Progenitor cell of endocrine pancreas (in vitro differentiated cells): ENCODE results near the gene DPCD. TPM values are rescaled to one million over a fixed set of nuclear protein-coding genes. Genes with fewer than 3 reads are reported as not detected.

Source experiments
- DNase-seq: peaks from one replicate; pipeline ENCODE4 v3.0.0; 2021; ENCODE audit warnings: low spot score; ENCODE audit not compliant: unreplicated experiment
- H3K27ac Mint-ChIP-seq: 2 replicates; pipeline ENCODE4 v1.8.0; 2021; ENCODE audit warnings: mild to moderate bottlenecking, moderate library complexity, mixed read lengths
- H3K27me3 Mint-ChIP-seq: 2 replicates; pipeline ENCODE4 v1.8.0; 2021; ENCODE audit warnings: mixed read lengths
- H3K36me3 Mint-ChIP-seq: 2 replicates; pipeline ENCODE4 v1.8.0; 2022; ENCODE audit warnings: mixed read lengths; ENCODE audit not compliant: insufficient read depth
- H3K4me1 Mint-ChIP-seq: 2 replicates; pipeline ENCODE4 v1.8.0; 2021; ENCODE audit warnings: low read depth, mixed read lengths
- H3K4me3 Mint-ChIP-seq: 2 replicates; pipeline ENCODE4 v1.8.0; 2021; ENCODE audit warnings: low read depth, mild to moderate bottlenecking, moderate library complexity, mixed read lengths
- H3K9me3 Mint-ChIP-seq: 2 replicates; pipeline ENCODE4 v1.8.0; 2021; ENCODE audit warnings: low read depth, mixed read lengths
- total RNA-seq: library from RNA; stranded (reverse); gene quantifications from 2 replicates; pipeline ENCODE4 v1.2.1, GENCODE V29; 2021
- TF ChIP-seq, protein P1 (sequence below): fragments of 200-600 bp; sonication (generic); IDR thresholded peaks from one replicate; pipeline ENCODE4 v1.5.0; 2021; ENCODE audit warnings: antibody characterized with exemption, mild to moderate bottlenecking; ENCODE audit not compliant: unreplicated experiment

DPCD gene
- total RNA-seq, 1 donor from 2014 or later, result 27.4 TPM

DNA sequence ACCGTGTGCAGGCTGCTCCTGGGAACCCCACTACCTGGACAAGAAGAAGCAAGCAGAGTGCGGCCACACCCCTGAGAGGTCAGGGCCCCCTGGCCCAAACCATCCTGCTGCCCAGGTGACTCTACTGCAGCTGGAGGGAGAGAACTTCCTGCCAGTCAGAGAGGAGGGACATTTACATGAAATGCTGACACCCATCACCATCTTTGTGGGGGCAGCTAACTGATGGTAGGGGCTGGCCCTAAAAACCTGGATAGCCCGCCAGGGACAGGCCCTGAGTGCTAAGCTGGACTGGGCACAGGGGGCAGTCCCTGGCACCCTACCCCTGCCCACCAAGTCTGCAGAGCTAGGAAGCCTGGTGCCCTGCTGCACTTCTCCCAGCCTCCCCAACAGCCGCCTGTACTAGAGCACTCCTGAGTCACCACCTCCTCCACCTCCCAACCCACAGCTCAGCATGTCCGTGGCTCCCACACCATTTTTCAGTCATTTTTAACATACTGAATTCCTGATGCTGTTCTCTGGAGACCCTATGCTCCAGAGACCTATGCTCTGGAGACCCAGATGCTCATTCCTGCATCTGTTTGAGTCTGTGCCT, 27.5 kb downstream of the DPCD start:
- TF ChIP-seq, protein P1, sequence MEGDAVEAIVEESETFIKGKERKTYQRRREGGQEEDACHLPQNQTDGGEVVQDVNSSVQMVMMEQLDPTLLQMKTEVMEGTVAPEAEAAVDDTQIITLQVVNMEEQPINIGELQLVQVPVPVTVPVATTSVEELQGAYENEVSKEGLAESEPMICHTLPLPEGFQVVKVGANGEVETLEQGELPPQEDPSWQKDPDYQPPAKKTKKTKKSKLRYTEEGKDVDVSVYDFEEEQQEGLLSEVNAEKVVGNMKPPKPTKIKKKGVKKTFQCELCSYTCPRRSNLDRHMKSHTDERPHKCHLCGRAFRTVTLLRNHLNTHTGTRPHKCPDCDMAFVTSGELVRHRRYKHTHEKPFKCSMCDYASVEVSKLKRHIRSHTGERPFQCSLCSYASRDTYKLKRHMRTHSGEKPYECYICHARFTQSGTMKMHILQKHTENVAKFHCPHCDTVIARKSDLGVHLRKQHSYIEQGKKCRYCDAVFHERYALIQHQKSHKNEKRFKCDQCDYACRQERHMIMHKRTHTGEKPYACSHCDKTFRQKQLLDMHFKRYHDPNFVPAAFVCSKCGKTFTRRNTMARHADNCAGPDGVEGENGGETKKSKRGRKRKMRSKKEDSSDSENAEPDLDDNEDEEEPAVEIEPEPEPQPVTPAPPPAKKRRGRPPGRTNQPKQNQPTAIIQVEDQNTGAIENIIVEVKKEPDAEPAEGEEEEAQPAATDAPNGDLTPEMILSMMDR, result no peak
- no peak overlapping the region for H3K27ac Mint-ChIP-seq
- H3K9me3 Mint-ChIP-seq, result no peaks in the 10 kb centered on the region
- no peak overlapping the region for H3K4me3 Mint-ChIP-seq
- no peak for DNase-seq
- H3K36me3 Mint-ChIP-seq, result peaks cover 3% of the 10 kb centered on the region
- no peaks in the 10 kb centered on the region for H3K4me1 Mint-ChIP-seq
- H3K27me3 Mint-ChIP-seq, result no peaks in the 10 kb centered on the region

DNA sequence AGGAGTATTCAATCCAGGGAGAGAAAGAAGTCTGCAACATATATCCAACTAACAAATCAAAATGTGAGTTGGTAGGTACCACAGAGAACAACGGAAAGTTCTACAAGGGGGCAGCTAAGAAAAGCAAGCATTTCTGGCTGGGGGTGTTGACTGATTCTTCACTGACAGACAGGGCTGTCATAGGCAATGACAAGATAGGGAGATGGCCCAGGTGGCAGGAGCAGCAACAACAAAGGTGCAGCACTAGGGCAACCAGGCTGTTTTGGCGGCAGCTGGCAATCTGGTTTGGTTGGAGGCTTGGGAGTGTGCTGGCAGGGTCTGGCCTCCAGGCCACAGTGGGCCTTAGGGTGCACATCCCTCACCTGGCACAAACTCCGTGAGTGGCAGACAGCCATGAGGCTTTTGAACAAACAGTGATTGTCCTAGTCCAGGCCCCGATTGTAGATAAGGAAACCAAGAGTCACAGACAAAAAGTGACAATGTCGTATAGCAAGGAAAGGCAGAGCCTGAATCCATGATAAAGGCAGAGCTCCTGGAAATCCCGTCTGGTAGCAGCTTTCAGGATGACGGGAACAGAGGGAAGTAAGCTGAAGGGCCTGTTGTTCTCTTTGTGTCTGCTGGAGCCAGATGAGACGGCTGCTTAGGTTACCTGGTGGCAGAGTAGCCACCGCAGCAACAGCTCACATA, 28.4 kb downstream of the DPCD start:
- no peaks in the 10 kb centered on the region for H3K27me3 Mint-ChIP-seq
- H3K4me3 Mint-ChIP-seq, result no peak overlapping the region
- TF ChIP-seq, protein P1, result no peak
- no peak for DNase-seq
- H3K27ac Mint-ChIP-seq, result no peak overlapping the region
- peaks cover 3% of the 10 kb centered on the region for H3K36me3 Mint-ChIP-seq
- H3K9me3 Mint-ChIP-seq, result no peaks in the 10 kb centered on the region
- H3K4me1 Mint-ChIP-seq, result no peaks in the 10 kb centered on the region

DNA sequence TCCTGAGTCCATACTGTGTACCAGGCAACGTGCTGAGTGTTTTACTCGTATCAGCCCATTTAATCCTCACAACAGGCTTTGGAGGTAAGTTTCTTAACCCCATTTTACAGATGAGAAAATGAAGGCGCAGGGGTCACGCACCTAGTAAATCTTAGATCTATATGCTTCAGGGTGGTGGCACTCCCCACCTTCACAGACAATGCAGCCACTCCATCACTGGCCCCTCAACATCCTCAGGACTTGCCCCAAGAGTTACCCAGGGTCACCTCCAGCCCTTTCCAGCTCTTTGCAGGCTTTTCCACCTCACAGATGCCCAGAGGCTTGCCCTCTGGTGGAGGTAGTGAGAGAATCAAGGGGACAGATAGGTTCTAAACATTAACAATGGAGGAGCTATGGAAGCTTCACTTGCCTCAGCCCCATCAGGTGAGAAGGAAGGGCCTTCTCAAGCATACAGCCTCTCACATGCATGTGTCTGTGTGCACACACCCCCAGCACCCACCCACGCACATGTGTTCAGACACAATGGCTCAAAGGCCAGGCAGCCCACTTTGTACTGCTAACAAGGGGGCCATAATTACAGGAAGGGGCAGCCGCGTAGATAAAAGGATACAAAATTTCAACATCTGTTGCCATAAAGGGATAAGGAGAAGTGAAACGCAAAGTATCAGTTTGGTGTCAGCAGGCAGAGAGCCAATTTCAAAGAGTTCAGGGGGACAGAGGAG, 29.1 kb downstream of the DPCD start:
- no peak overlapping the region for H3K27ac Mint-ChIP-seq
- no peaks in the 10 kb centered on the region for H3K9me3 Mint-ChIP-seq
- H3K4me1 Mint-ChIP-seq, result no peaks in the 10 kb centered on the region
- H3K27me3 Mint-ChIP-seq, result no peaks in the 10 kb centered on the region
- H3K36me3 Mint-ChIP-seq, result peaks cover 8% of the 10 kb centered on the region
- H3K4me3 Mint-ChIP-seq, result no peak overlapping the region
- no peak for DNase-seq
- TF ChIP-seq, protein P1, result no peak

DNA sequence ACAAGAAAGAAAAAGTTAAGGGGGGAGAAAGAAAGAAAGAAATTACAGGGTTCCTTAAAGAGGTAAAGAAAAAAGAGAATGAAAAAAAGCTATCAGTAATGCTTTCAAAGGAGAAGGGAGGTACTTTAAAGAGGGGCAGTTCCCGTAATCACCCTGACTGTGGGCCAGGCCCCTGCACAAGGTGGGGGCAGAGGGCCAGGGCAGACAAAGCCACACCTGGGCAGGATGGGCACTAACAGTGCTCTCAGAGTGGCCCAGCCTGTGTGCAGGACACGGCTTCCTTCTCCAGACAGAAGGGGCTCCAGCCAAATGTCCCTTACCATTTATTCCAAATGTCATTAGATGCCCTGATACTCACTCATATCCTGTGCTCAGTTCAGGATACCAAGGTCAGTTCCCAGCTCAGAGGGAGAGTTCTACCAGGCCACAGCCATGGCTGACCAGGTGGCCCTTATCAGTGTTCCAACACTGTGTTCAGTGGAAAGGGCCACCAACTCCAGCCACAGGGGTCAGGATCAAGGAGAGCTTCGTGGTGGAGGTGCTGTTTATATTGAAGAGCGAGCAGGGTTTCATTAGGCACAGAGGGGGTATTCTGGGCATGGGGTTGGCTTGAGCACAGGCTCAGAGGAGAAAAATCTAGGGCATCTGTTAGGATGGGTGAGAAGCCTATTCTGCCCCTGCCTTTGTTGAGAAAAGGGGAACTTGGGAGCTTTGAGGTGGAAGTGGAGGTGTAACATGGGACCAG, 29.9 kb downstream of the DPCD start:
- no peaks in the 10 kb centered on the region for H3K4me1 Mint-ChIP-seq
- peaks cover 10% of the 10 kb centered on the region for H3K36me3 Mint-ChIP-seq
- DNase-seq, result no peak
- H3K4me3 Mint-ChIP-seq, result no peak overlapping the region
- TF ChIP-seq, protein P1, result no peak
- H3K27ac Mint-ChIP-seq, result no peak overlapping the region
- H3K27me3 Mint-ChIP-seq, result no peaks in the 10 kb centered on the region
- no peaks in the 10 kb centered on the region for H3K9me3 Mint-ChIP-seq

DNA sequence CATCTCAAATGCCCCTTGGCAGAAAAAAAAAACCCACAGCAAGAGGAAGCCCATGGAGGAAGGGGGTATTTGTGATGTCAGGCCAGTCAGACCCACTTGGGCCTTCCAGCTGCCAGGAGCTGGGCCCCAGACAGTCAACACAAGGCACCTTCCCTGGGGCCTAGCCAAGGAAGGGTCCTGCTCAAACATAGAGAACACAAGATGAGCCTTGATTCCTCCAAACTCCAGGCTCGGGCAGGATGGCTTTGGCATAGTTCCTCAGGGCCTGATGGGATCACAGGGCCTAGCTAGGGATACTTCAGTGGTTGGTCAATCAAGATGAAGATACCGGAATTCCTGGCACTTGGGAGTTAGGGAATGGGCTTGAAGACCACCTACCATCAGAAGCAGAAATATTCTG, 30.8 kb downstream of the DPCD start:
- Mint-ChIP-seq H3K4me3 (no peak overlapping the region), H3K27ac (no peak overlapping the region), H3K27me3 (no peaks in the 10 kb centered on the region), H3K4me1 (no peaks in the 10 kb centered on the region), H3K9me3 (no peaks in the 10 kb centered on the region), H3K36me3 (peaks cover 13% of the 10 kb centered on the region)
- TF ChIP-seq, protein P1, result no peak
- DNase-seq, result no peak
